ENCODE results near the gene CA5B.
A peak's percentile ranks its signal among the peaks of the same experiment; 100 is the strongest.

CA5B gene

GRCh38 chrX:15785176-15785750, 47.2 kb downstream of the CA5B start:
- no peak for TF ChIP-seq CTCF (conservative IDR thresholded peaks at IDR 0.05)
- no peak for TF ChIP-seq ZFX (IDR thresholded peaks at IDR 0.05)
- no peak overlapping the region for H3K27ac ChIP-seq

GRCh38 chrX:15786915-15787314, 48.8 kb downstream of the CA5B start:
- TF ChIP-seq ZFX (IDR thresholded peaks at IDR 0.05), result no peak
- no peak for TF ChIP-seq CTCF (conservative IDR thresholded peaks at IDR 0.05)
- H3K27ac ChIP-seq, result no peak overlapping the region

- no peak for TF ChIP-seq CTCF (conservative IDR thresholded peaks at IDR 0.05)
- TF ChIP-seq ZFX (IDR thresholded peaks at IDR 0.05), result no peak
- peak within 1 kb of the TSS; percentile 77 for H3K27ac ChIP-seq
Observed at GRCh38 chrX:15789979-15790768, 52.1 kb downstream of the CA5B start, which contains the start of gene ZRSR2. Gene ZRSR2, plus strand, starts transcription at chrX:15790484. Its CDS starts 12 bp downstream, at chrX:15790496.

GRCh38 chrX:15790769-15791290, 52.8 kb downstream of the CA5B start:
- TF ChIP-seq CTCF (conservative IDR thresholded peaks at IDR 0.05), result no peak
- TF ChIP-seq ZFX (IDR thresholded peaks at IDR 0.05), result no peak
- peak overlapping the region; percentile 77 for H3K27ac ChIP-seq

GRCh38 chrX:15797707-15798106, 59.6 kb downstream of the CA5B start:
- TF ChIP-seq CTCF (conservative IDR thresholded peaks at IDR 0.05) (no peak), ZFX (IDR thresholded peaks at IDR 0.05) (no peak)
- H3K27ac ChIP-seq, result no peak overlapping the region

- TF ChIP-seq ZFX (IDR thresholded peaks at IDR 0.05), result no peak
- no peak for TF ChIP-seq CTCF (conservative IDR thresholded peaks at IDR 0.05)
- no peak overlapping the region for H3K27ac ChIP-seq
Observed at GRCh38 chrX:15804563-15804962, 66.5 kb downstream of the CA5B start.

- H3K27ac ChIP-seq, result no peak overlapping the region
- TF ChIP-seq CTCF (conservative IDR thresholded peaks at IDR 0.05) (no peak), ZFX (IDR thresholded peaks at IDR 0.05) (no peak)
Observed at GRCh38 chrX:15808254-15808653, 70.2 kb downstream of the CA5B start.
